ENCODE measurements around the gene KLHL21. TPM values are rescaled to one million over a fixed set of nuclear protein-coding genes. Genes with fewer than 3 reads are reported as not detected.
A peak's percentile ranks its signal among the peaks of the same experiment; 100 is the strongest.
"Not testable (repeated sequence)": the region's sequence is repeated elsewhere in the genome, so short reads cannot be mapped to it uniquely, and the experiment has no call there.

KLHL21 gene
- total RNA-seq, 1 donor from 2014 or later: 26.6 TPM

DNA sequence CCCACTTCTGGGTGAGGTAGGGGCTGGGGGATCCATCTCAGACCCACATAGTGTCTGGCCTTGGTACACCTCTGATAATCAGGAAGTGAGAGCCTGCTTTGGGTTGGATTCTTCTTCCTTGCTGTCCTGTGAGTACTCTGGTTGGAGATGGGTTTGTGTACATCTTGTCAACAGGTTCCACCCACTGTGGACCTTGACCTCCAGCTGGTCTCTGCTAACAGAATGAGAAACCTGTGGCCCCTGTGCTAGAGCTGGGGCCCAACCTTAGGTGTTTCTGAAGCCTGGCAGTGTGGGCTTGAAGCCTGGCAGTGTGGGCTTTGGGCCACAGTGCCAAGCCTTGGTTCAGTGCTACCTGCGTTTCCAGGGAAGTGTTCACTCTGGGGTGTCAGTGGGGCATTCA is 20.3 kb downstream of the KLHL21 start:
- ATAC-seq: no peak

DNA sequence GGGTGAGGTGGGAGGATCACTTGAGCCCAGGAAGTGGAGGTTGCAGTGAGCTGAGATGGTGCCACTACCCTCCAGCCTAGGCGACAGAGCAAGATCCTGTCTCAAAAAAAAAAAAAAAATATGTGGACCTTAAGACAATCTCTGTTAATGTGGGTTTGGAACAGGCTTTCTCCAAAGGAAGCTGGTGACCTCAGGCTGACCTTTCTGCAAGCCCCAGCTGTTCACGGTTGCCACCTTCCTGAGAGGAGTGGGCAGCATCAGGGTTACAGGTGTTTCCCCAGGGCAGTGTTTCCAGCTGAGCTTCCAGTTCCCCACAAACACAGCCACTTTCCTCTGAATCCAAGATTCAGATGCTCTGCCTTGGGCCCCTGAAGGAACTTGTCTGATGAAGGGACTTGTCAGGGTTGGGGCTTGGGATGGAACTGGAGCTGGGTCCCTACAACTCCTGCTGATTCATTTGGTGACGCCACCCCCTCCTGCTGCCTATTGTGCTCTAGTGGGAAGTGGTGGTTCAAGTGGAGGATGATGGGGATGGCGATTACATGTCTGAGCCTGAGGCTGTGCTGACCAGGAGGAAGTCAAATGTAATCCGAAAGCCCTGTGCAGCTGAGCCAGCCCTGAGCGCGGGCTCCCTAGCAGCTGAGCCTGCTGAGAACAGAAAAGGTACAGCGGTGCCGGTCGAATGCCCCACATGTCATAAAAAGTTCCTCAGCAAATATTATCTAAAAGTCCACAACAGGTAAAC is 20.9 kb downstream of the KLHL21 start:
- ATAC-seq: peak; percentile 27

DNA sequence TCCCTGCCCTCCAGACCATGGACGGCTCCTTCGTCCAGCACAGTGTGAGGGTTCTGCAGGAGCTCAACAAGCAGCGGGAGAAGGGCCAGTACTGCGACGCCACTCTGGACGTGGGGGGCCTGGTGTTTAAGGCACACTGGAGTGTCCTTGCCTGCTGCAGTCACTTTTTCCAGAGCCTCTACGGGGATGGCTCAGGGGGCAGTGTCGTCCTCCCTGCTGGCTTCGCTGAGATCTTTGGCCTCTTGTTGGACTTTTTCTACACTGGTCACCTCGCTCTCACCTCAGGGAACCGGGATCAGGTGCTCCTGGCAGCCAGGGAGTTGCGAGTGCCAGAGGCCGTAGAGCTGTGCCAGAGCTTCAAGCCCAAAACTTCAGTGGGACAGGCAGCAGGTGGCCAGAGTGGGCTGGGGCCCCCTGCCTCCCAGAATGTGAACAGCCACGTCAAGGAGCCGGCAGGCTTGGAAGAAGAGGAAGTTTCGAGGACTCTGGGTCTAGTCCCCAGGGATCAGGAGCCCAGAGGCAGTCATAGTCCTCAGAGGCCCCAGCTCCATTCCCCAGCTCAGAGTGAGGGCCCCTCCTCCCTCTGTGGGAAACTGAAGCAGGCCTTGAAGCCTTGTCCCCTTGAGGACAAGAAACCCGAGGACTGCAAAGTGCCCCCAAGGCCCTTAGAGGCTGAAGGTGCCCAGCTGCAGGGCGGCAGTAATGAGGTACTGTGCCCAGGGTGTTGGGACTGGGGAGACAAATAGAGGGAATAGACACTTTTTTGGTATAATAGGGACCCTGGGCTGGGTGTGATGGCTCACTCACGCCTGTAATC is 21.9 kb downstream of the KLHL21 start:
- ATAC-seq: no peak

GRCh38 chr1:6580119-6580592 is 22.5 kb downstream of the KLHL21 start:
- peak; percentile 2 for ATAC-seq

- ATAC-seq: peak; percentile 96
Observed at GRCh38 chr1:6579374-6580118, 23.1 kb downstream of the KLHL21 start, which contains the start of gene ZBTB48. Gene ZBTB48, plus strand, starts transcription at chr1:6579994. Its CDS starts 616 bp downstream, at chr1:6580610.

DNA sequence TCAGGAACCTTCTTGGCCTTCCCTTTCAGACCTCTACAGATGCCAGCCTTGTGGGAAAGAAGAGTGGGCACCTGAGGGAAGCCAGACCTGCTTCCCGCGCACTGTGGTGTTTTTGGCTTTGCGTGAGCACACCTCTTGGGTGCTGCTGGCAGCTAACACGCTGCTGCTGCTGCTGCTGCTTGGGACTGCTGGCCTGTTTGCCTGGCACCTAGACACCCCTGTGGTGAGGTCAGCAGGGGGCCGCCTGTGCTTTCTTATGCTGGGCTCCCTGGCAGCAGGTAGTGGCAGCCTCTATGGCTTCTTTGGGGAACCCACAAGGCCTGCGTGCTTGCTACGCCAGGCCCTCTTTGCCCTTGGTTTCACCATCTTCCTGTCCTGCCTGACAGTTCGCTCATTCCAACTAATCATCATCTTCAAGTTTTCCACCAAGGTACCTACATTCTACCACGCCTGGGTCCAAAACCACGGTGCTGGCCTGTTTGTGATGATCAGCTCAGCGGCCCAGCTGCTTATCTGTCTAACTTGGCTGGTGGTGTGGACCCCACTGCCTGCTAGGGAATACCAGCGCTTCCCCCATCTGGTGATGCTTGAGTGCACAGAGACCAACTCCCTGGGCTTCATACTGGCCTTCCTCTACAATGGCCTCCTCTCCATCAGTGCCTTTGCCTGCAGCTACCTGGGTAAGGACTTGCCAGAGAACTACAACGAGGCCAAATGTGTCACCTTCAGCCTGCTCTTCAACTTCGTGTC is 23.9 kb downstream of the KLHL21 start:
- no peak for ATAC-seq

GRCh38 chr1:6577831-6578525 is 24.7 kb downstream of the KLHL21 start:
- ATAC-seq: no peak

DNA sequence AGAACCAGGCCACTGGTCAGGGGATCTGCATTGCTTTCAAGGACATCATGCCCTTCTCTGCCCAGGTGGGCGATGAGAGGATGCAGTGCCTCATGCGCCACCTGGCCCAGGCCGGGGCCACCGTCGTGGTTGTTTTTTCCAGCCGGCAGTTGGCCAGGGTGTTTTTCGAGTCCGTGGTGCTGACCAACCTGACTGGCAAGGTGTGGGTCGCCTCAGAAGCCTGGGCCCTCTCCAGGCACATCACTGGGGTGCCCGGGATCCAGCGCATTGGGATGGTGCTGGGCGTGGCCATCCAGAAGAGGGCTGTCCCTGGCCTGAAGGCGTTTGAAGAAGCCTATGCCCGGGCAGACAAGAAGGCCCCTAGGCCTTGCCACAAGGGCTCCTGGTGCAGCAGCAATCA is 27.9 kb downstream of the KLHL21 start:
- no peak for ATAC-seq

DNA sequence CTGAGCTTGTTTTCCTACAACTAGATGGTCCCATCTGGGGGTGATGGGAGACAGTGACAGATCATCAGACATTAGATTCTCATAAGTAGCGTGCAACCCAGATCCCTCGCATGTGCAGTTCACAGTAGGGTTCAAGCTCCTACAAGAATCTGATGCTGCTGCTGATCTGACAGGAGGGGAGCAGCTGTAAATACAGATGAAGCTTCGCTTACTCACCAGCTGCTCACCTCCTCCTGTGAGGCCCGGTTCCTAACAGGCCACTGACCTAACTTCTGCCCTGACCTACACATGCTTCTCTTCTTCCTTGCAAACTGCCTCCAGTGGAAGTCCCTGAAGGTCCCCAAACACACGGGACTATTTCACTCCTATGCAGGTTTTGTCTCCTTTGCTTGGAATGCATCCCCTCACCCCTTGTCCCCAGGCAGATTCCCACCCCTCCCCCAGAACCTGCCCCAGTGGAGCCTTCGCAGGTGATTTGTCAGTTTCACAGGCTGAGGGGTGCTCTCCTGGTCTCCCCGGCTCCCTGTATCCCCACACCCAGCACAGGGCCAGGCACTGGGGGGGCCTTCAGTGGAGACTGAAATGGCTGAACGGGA is 28.5 kb downstream of the KLHL21 start:
- no peak for ATAC-seq

- ATAC-seq: no peak
Observed at GRCh38 chr1:6572653-6573383, 29.9 kb downstream of the KLHL21 start.

GRCh38 chr1:6570987-6571386 is 31.7 kb downstream of the KLHL21 start:
- no peak for ATAC-seq

DNA sequence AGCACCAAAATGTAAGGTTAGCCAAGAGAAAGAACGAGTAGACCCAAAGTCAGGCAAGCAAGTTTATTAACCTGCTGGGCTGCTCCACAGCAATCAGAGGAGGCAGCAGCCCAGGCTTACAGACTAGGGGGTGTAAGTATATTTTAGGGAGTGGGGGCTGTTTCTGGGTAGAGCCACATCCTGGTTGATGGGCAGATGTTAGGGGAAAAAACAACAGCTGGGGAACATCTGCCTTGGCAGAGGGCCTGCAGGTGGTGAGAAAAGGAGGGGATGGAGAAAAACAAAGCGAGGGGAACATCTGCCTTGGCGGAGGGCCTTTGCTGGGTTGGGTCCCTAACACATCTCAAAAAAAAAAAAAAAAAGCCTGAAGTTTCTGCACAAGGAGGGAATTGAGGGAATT is 32.6 kb downstream of the KLHL21 start:
- no peak for ATAC-seq

- no peak for ATAC-seq
Observed at GRCh38 chr1:6569033-6569432, 33.6 kb downstream of the KLHL21 start.

GRCh38 chr1:6560267-6560666 is 42.4 kb downstream of the KLHL21 start:
- ATAC-seq: no peak

DNA sequence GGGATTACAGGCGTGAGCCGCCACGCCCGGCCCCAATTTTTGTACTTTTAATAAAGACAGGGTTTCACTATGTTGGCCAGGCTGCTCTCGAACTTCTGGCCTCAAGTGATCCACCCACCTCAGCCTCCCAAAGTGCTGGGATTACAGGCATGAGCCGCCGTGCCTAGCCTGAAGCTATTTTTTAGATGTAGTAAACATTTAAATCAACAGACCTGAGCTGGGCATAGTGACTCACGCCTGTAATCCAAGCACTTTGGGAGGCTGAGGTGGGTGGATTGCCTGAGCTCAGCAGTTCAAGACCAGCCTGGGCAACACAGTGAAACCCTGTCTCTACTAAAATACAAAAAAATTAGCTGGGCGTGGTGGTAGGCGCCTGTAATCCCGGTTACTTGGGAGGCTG is 43.5 kb downstream of the KLHL21 start:
- not testable (repeated sequence) for ATAC-seq

DNA sequence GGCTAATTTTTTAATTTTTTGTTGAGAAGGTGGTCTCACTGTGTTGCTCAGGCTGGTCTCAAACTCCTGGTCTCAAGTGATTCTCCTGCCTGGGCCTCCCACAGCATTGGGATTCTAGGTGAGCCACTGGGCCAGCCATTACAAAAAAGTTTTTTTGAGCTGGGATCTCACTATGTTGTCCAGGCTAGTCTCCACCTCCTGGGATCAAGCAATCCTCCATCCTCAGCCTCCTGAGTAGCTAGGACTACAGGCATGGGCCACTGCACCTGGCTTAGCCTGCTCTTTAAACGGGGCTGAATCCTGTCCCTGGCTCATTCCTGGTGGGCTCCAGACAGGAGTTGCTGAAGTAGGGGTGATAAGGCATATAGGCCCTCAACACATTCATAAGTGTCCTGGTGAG is 45.1 kb downstream of the KLHL21 start:
- no peak for ATAC-seq

DNA sequence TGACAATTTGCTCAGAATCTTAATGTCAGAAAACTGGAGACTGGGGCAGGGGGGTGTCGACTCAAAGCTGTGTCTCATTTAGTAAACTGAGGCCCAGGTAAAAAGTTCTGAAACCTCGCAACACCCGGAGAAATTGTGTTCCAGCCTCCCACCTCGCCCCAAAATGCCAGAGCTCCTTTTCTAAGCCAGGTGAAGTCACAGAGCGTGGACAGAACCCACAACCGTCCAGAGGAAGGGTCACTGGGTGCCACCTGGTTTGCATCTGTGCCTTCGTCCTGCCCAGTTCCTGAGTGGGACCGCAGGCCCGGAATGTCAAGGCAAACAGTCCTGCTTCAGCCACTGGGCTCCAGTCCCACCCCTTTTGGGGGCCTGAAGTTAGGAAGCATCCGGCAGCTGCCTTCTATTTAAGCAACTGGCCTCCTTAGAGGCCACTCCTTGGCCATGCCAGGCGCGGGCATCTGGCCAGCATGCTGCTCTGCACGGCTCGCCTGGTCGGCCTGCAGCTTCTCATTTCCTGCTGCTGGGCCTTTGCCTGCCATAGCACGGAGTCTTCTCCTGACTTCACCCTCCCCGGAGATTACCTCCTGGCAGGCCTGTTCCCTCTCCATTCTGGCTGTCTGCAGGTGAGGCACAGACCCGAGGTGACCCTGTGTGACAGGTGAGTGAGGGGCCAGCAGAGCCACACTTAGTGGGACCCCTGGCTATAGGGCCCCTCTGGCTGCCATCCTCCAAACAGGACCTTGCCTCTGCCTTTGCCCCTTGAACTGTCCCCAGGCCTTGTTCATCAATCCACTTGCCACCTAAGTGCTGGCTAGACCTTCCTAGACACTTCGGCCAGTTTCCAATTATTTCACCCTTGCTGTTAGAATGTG is 47.5 kb downstream of the KLHL21 start, which contains the start of gene TAS1R1:
Gene TAS1R1 (plus strand): TSS at position 401 of the 872 bp plus-strand sequence. CDS start 67 bp downstream, at position 468.
- peak; percentile 22 for ATAC-seq

DNA sequence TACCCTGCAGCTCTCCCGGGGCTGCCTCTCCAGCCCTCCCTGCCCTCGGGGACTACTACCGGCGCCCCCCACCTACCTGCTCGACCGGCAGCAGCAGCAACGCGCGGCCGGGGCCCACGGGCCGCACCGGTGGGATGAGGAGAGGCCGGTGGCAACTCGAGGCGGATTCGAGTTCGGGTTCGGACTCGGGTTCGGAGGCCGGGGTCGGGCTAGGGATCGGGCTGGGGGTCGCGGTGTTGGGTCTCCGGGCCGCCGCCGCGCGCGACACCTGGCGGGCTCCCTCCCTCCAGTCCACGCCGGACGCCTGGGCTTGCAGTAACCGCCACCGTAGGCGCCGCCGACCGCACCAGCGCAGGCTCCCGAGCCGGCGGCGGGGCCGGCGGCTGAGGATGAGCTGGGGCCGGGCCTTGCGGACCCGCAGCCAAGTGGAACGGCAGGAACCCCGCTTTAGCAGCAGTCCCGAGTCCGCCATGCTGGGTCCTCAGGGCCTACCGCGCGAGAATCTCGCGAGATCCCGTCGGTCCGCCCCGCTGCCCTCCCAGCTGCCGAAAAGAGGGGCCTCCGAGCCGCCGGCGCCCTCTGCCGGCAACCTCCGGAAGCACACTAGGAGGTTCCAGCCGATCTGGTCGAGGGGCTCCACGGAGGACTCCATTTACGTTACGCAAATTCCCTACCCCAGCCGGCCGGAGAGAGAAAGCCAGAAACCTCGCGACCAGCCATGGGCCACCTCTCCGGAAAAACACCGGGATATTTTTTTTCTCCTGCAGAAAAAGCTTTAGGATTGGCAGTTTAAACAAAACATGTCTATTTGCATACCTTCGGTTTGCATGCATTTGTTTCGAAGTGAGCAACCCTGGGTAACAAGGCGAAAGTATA is 48.4 kb downstream of the KLHL21 start, which contains the start of gene NOL9:
Gene NOL9 (minus strand): TSS at position 483 of the 876 bp plus-strand sequence. CDS start 11 bp downstream, at position 472.
- peak; percentile 96 for ATAC-seq

Measured in esophagus mucosa (tissue), 1 donor.